ENCODE results near the gene IAH1. TPM values are rescaled to one million over a fixed set of nuclear protein-coding genes. Genes with fewer than 3 reads are reported as not detected.

IAH1 gene
- total and polyA plus RNA-seq, 2 of the 4 experiments (the other 2 are of a cell fraction) = 84.5 to 89.8 TPM

GRCh38 chr2:9451231-9451630 lies 23.1 kb upstream of the IAH1 start:
- in situ Hi-C loops (cut with MboI; ENCODE audit: low sequenced_read_pairs) (no loop called here), intact Hi-C loops (cut with micrococcal nuclease) (no loop called here), dilution Hi-C loops (cut with HindIII; ENCODE audit: low sequenced_read_pairs, unreplicated experiment) (no loop called here)
- Histone ChIP-seq H3K14ac (replicated peaks; ENCODE audit: low read depth, low read length) (no peak overlapping the region), H3K27me3 (ENCODE audit: control insufficient read depth, insufficient read depth, low read length) (no peaks in the 10 kb centered on the region), H3K56ac (ENCODE audit: extremely low read depth, insufficient read depth, low read length) (no peak overlapping the region), H3K4ac (ENCODE audit: low read depth, low read length) (no peak overlapping the region), H3K79me1 (ENCODE audit: low read depth in 1 of 2, low read length in 2 of 2) (no peaks in the 10 kb centered on the region), H3K4me1 (ENCODE audit: control insufficient read depth, insufficient read depth, low read length) (no peaks in the 10 kb centered on the region), H2BK5ac (ENCODE audit: low read depth, low read length, poor library complexity, severe bottlenecking) (no peak overlapping the region), H3K27ac (ENCODE audit: insufficient read depth, low read length) (no peak overlapping the region), H3K9ac (ENCODE audit: low read depth, low read length) (no peak overlapping the region), H2AFZ (replicated peaks; ENCODE audit: low read length, poor library complexity) (no peak overlapping the region), H3K36me3 (ENCODE audit: control insufficient read depth, insufficient read depth, low read length) (peaks cover 27% of the 10 kb centered on the region), H3K18ac (ENCODE audit: low read depth, low read length) (no peak overlapping the region), H3K4me2 (ENCODE audit: low read depth, low read length) (no peak overlapping the region), H4K5ac (ENCODE audit: low read depth, low read length) (no peak overlapping the region), H3K4me3 (ENCODE audit: insufficient read depth, low read depth, low read length) (no peak overlapping the region), H2BK20ac (ENCODE audit: low read depth, low read length) (no peak overlapping the region), H4K91ac (ENCODE audit: insufficient read depth, low read depth, low read length) (no peak overlapping the region), H4K8ac (ENCODE audit: low read depth in 2 of 2, low read length in 2 of 2) (no peak overlapping the region), H3K9me3 (ENCODE audit: control insufficient read depth, insufficient read depth, low read length) (no peaks in the 10 kb centered on the region), H2AK5ac (ENCODE audit: low read depth, low read length) (no peak overlapping the region), H2BK120ac (ENCODE audit: low read depth, low read length) (no peak overlapping the region), H3K23ac (ENCODE audit: low read depth, low read length) (no peak overlapping the region), H2AK9ac (replicated peaks; ENCODE audit: low read depth, low read length, poor library complexity) (no peak overlapping the region), H4K20me1 (ENCODE audit: insufficient read depth, low read length) (no peaks in the 10 kb centered on the region), H2BK15ac (ENCODE audit: low read depth, low read length) (no peak overlapping the region), H3K9me1 (ENCODE audit: insufficient read depth, low read length) (no peaks in the 10 kb centered on the region)
- no peak for TF ChIP-seq MXI1 (IDR thresholded peaks at IDR 0.05; ENCODE audit: borderline replicate concordance, low read depth, low read length)
- CTCF ChIA-PET = interaction anchor here (0.7 kb wide), 1 partner anchor 10 kb away, joined by 3 read pairs; no protein-coding TSS in a partner anchor
- BruUV-seq (replicated peaks) = no TSS peak
- no CpG with 5 or more reads among the region's 1 CpG for WGBS, 2 experiments (ENCODE audit: extremely low coverage in 2 of 2, insufficient read length in 1 of 2)
- ATAC-seq (ENCODE audit: low read depth) (no peak), DNase-seq (no peak)
- POLR2A ChIA-PET (ENCODE audit: unreplicated experiment) = no interaction called here

All from IMR-90 (cell line).